IPS-15b (cell line): ENCODE measurements around the gene CAV2.

Experiments used
- H3K27me3 ChIP-seq: one replicate; pipeline ENCODE4 v1.6.1; 2013; ENCODE audit warnings: low read length; ENCODE audit not compliant: control insufficient read depth, insufficient read depth
- H3K36me3 ChIP-seq: one replicate; pipeline ENCODE4 v1.6.1; 2013; ENCODE audit warnings: low read length; ENCODE audit not compliant: control insufficient read depth, insufficient read depth
- H3K4me1 ChIP-seq: one replicate; pipeline ENCODE4 v1.6.1; 2013; ENCODE audit warnings: mild to moderate bottlenecking, low read length; ENCODE audit not compliant: control insufficient read depth, insufficient read depth
- H3K4me3 ChIP-seq: one replicate; pipeline ENCODE4 v1.5.1; 2013; ENCODE audit warnings: low read depth, low read length
- H3K9ac ChIP-seq: one replicate; pipeline ENCODE4 v1.6.1; 2013; ENCODE audit warnings: low read depth, mild to moderate bottlenecking, low read length
- H3K9me3 ChIP-seq: one replicate; pipeline ENCODE4 v1.6.1; 2013; ENCODE audit warnings: mild to moderate bottlenecking, low read length; ENCODE audit not compliant: control insufficient read depth, insufficient read depth

The CAV2 gene

DNA sequence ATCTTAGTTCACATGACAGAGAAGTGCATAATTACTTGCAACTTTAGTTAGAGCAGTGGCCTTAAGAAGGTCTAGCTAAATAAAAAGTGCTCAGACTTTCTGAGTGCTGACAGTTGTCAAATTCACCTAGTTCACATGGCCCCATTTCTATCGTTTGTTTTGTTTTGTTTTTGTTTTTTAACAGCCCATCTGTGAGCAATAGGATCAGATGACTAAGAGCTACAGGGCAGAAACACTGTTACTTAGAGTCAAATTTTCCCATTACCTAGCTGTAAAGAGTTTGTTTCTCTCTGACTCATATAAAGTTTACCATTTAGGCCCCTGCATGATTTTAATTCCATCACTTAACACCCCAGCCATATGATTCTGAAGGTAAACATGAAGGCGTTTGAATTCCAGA is 44.1 kb downstream of the CAV2 start:
- Histone ChIP-seq H3K9me3 (no peaks in the 10 kb centered on the region), H3K27me3 (no peaks in the 10 kb centered on the region), H3K4me1 (no peaks in the 10 kb centered on the region), H3K4me3 (no peak overlapping the region), H3K9ac (no peak overlapping the region), H3K36me3 (peaks cover 2% of the 10 kb centered on the region)

DNA sequence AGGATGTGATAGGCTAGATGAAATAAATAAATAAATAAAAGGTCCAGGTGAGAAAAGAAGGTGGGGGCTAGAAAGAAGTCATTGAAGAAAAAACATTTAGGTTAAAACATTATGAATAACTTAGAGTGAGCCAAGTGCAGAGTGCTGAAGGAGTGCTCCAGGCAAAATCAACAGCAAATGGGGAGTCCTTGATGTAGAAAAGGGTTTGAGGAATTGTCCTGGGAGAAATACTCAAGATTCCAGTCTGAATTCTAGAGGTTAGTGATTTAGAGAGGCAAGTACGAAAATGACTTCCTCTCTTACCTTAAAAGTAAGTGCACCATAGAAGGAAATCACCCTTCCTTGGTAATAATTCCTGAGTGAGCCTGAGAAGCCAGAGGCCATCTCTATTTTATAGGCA is 44.9 kb downstream of the CAV2 start:
- no peak overlapping the region for H3K4me3 ChIP-seq
- no peaks in the 10 kb centered on the region for H3K27me3 ChIP-seq
- H3K9ac ChIP-seq: no peak overlapping the region
- H3K4me1 ChIP-seq: no peaks in the 10 kb centered on the region
- peaks cover 2% of the 10 kb centered on the region for H3K36me3 ChIP-seq
- H3K9me3 ChIP-seq: no peaks in the 10 kb centered on the region

DNA sequence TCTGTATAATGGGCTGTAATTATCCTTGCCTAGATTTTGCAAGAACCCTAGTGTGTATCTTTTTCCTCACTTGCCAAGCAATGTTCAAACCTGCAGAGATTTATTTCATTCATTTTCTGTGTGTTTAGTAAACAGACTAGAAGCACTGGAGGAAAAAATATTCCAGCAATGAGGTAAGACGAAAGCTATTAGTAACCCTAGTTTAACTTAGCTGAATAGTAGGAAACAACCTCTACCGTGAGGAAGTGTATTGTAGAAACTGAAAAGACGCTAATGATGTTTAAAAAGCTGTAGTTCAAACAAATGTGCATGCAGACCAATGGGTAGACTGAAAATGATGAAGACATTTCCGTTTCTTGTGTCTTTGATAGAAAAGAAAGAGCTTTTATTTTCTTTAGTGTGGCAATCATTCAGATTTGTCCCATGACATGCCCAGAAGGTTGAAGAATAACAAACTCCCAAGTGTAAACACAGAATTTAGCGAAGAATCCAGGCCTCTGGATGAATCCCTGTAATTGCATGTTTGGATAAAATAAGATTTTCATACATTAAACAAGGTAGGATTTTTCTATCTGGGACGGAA is 46.0 kb downstream of the CAV2 start:
- Histone ChIP-seq H3K9me3 (no peaks in the 10 kb centered on the region), H3K9ac (no peak overlapping the region), H3K4me1 (no peaks in the 10 kb centered on the region), H3K4me3 (no peak overlapping the region), H3K36me3 (peaks cover 2% of the 10 kb centered on the region), H3K27me3 (no peaks in the 10 kb centered on the region)

DNA sequence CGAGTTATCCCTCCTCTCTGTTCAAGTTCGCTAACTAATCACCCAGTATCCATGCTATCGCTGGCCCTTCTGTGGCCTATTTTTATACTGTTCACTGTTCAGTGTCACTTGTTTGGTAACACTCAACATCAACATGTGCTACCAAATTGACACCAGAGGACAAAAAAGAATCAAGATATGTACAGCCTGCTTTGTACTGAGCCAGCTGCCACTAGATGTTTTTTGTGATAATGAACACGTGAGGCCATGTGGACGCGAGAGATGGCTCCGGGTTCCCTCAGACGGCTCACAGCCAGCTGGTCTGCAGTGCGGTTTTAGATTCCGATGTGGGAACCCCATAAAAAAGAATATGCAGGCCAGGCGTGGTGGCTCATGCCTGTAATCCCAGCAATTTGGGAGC is 46.5 kb downstream of the CAV2 start:
- H3K4me3 ChIP-seq: no peak overlapping the region
- H3K4me1 ChIP-seq: no peaks in the 10 kb centered on the region
- no peaks in the 10 kb centered on the region for H3K27me3 ChIP-seq
- H3K9ac ChIP-seq: no peak overlapping the region
- no peaks in the 10 kb centered on the region for H3K9me3 ChIP-seq
- peaks cover 2% of the 10 kb centered on the region for H3K36me3 ChIP-seq

DNA sequence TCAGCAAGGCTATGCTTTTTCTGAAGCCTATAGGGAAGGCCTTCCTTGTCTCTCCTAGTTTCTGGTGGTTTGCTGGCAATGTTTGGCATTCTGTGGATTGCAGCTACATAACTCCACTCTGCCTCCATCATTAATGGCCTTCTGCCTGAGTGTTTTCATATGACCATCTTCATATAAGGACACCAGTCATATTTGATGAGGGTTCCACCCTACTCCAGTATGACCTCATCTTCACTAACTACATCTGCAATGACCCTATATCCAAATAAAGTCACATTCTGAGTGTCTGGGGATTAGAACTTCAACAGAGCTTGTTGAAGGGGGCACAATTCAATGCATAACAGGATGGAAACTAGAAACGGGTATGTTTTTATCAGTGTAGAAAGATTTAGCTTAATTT is 47.4 kb downstream of the CAV2 start:
- Histone ChIP-seq H3K9ac (no peak overlapping the region), H3K4me1 (no peaks in the 10 kb centered on the region), H3K4me3 (no peak overlapping the region), H3K9me3 (no peaks in the 10 kb centered on the region), H3K36me3 (peaks cover 2% of the 10 kb centered on the region), H3K27me3 (no peaks in the 10 kb centered on the region)

DNA sequence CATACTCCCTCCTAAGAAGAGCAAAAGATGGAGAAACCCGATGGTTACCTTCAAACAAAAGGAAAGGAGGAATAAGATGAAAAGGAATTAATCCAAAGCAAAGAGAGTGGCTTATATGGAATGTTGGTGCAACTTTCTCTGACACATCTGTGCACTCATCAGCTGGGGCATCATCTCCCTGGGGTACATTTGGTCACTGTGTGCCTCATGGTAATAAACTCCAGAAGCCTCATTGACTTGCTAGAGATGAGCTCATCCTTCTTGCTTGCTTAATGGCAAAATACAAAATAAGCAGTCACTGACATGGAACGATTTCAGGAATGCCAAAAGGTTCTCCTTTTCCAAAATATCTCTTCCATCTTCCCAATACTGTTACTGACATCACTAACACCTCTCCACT is 47.8 kb downstream of the CAV2 start:
- Histone ChIP-seq H3K4me3 (no peak overlapping the region), H3K27me3 (no peaks in the 10 kb centered on the region), H3K9me3 (no peaks in the 10 kb centered on the region), H3K9ac (no peak overlapping the region), H3K36me3 (peaks cover 2% of the 10 kb centered on the region), H3K4me1 (no peaks in the 10 kb centered on the region)

DNA sequence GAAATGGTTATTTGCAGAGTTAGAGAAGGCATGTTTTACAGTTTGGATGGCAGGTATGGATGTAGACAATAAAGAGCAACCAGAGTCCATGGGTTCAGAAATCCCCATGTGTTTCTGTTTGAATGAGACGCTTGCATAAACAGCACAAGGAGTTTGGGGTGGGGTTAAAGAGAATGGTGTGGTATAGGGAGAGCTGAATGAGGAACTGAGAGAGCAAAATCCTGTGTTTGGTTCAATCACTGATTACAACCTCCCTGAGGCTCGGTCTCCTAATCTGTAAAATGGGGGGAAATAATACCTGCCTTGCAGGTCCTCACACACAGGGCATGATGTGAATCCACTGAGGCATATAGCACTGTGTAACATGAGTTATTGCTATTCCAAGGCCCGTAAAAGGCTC is 49.0 kb downstream of the CAV2 start:
- H3K36me3 ChIP-seq: peaks cover 2% of the 10 kb centered on the region
- H3K27me3 ChIP-seq: no peaks in the 10 kb centered on the region
- no peak overlapping the region for H3K4me3 ChIP-seq
- no peaks in the 10 kb centered on the region for H3K4me1 ChIP-seq
- H3K9me3 ChIP-seq: no peaks in the 10 kb centered on the region
- H3K9ac ChIP-seq: no peak overlapping the region

DNA sequence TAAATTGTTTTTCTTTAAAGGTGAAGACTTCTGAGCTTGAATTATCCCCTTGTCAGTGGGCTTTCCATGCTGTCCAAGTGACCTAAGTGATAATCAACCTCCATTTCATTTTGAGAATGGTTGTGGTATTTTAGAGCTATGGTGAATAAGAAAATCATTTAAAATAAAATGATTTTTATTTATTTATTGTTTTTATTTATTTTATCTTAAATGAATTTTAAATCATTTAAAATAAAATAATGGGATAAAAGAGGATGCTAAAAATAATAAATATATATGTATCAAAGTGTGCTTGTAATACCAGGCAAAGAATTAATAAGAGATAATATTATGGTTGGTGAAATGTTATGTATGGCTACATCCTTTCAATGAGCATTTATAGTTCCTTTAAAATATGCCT is 49.8 kb downstream of the CAV2 start:
- H3K9ac ChIP-seq: no peak overlapping the region
- H3K4me1 ChIP-seq: no peaks in the 10 kb centered on the region
- no peaks in the 10 kb centered on the region for H3K9me3 ChIP-seq
- no peak overlapping the region for H3K4me3 ChIP-seq
- peaks cover 2% of the 10 kb centered on the region for H3K36me3 ChIP-seq
- no peaks in the 10 kb centered on the region for H3K27me3 ChIP-seq

DNA sequence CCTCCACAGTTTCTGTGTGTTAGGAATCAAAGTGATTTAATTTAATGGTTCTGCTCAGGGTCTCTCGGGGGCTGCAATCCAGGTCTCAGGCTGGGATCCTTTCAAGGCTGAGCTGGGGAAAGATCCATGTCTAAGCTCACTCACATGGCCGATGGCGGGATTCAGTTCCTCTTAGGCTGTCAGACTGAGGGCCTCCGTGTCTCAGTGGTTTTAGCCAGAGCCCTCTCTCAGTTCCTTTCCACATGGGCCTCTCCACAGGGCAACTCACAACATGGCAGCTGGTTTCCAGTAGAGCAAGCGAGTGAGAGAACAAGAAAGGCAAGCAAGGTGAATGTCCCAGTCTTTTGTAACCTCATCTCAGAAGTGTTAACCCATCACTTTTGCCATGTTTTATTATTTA is 52.2 kb downstream of the CAV2 start:
- Histone ChIP-seq H3K9me3 (no peaks in the 10 kb centered on the region), H3K36me3 (no peaks in the 10 kb centered on the region), H3K27me3 (no peaks in the 10 kb centered on the region)

DNA sequence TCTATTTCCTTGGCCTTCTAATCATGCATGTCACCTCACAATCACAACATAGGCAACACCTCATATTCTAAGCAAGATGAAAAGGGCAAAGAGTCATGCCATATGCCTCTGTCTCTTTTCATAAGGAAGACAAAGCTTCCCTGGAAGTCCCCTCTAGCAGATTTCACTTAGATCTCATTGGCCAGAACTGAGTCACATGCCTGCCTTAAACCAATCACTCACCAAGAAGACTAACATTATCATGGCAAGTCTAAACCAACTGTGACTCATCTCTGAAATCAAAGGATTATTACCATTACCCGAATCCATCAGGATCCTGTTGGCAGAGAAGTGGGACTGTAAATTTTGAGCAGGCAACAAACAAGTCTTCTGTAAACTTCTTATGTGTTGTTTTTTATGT is 53.1 kb downstream of the CAV2 start:
- Histone ChIP-seq H3K27me3 (no peaks in the 10 kb centered on the region), H3K9ac (no peak overlapping the region), H3K36me3 (no peaks in the 10 kb centered on the region), H3K4me1 (no peaks in the 10 kb centered on the region), H3K4me3 (no peak overlapping the region), H3K9me3 (no peaks in the 10 kb centered on the region)

More for the DNA sequence above, 52.2 kb downstream of the CAV2 start:
- Histone ChIP-seq H3K4me1 (no peaks in the 10 kb centered on the region), H3K9ac (no peak overlapping the region), H3K4me3 (no peak overlapping the region)

DNA sequence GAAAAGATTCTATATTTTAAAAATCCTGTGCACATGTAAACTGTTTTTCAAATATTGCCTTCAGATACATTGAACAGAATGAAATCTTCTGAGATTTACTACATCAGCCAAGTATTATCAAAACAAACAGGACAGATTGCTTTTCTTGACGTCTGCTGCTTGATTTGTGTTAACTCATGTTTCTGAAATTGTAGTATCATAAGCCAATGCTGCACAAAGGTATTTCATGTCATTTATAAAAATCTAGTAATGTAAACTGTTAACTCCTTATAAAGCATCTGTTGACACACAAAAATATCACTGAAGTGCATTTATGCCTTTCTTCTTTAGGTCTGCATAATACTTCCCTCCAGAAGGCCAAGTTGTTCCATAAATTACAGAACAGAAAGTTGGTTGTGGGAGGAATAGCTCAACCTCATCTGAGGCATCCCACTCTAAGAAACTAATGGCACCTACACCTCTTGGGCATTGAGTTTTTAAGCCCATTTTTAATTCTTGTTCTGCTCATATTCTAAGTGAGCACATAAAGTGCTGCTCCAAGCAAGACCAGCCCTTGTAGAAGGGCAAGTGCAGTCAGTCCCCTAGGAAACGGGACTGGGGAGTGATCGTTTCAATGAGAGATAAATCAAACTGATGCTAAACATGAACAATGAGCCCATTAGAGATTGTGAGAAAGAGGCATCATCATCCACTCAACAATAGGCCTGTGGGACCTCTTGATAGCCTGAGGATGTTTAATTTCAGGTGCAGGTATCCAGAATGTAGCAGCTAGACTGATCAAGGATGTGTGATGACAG is 53.8 kb downstream of the CAV2 start:
- H3K4me1 ChIP-seq: no peaks in the 10 kb centered on the region
- H3K36me3 ChIP-seq: no peaks in the 10 kb centered on the region
- no peak overlapping the region for H3K9ac ChIP-seq
- no peak overlapping the region for H3K4me3 ChIP-seq
- H3K9me3 ChIP-seq: no peaks in the 10 kb centered on the region
- no peaks in the 10 kb centered on the region for H3K27me3 ChIP-seq

DNA sequence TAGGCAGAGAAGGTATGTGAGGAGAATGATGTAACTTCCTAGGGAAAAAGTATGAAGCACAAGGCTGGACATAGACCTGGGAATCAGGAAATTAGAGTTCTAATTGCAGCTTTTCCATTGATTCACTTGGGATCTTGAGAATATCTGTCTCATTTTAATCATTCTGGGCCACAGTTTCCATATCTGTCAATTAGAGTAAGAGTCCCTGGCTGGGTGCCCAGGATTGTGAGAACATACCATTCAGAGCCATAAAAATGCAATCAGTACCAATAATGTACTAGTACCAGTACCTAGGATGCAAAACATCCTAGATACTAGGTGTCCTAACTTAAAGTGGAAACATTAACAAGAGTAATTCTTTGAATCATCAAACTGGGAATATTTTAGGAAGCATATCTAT is 54.9 kb downstream of the CAV2 start:
- H3K9me3 ChIP-seq: no peaks in the 10 kb centered on the region
- no peak overlapping the region for H3K4me3 ChIP-seq
- H3K9ac ChIP-seq: no peak overlapping the region
- H3K4me1 ChIP-seq: no peaks in the 10 kb centered on the region
- no peaks in the 10 kb centered on the region for H3K27me3 ChIP-seq
- H3K36me3 ChIP-seq: no peaks in the 10 kb centered on the region
